GM21619 (cell line): ENCODE data around the gene DDX51.
"Not testable (repeated sequence)": the region's sequence is repeated elsewhere in the genome, so short reads cannot be mapped to it uniquely, and the experiment has no call there.

ENCODE experiments used
- ATAC-seq: cut with Tn5 transposase; IDR thresholded peaks from one replicate; pipeline ENCODE4 v1.9.1; 2021; ENCODE audit not compliant: unreplicated experiment

Gene DDX51

DNA sequence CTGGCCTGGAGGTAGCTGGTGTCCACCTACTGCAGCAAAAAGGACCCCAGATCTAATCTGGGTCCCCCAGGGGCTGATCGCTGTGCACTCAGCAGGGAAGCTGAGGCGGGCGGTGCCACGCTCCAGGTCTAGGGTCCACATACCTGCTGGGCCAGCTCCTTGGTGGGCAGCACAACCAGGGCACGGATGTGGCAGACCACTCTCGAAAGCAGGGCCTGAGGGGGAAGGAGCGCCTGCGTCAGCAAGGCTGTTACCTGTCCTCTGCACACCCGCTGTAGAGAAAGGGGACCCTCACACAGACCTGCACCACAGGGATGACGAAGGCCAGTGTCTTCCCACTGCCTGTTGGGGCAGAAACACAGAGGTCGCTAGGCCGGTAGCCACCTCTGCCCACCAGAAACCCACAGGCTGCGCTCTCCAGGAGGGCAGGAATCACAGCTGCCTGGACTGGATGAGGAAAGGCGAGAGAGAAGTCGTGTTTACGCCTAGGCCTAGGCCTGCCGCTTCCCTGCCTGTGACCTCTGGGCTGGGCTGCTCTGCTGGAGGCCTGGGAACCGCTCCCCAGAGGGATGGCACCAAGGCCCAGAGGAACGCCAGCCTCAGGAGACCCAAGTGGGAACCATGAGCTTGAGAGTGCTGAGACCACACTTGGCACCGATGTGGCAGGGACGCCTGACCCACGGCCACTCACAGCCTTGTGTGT is 2.0 kb downstream of the DDX51 start:
- ATAC-seq, result no peak

DNA sequence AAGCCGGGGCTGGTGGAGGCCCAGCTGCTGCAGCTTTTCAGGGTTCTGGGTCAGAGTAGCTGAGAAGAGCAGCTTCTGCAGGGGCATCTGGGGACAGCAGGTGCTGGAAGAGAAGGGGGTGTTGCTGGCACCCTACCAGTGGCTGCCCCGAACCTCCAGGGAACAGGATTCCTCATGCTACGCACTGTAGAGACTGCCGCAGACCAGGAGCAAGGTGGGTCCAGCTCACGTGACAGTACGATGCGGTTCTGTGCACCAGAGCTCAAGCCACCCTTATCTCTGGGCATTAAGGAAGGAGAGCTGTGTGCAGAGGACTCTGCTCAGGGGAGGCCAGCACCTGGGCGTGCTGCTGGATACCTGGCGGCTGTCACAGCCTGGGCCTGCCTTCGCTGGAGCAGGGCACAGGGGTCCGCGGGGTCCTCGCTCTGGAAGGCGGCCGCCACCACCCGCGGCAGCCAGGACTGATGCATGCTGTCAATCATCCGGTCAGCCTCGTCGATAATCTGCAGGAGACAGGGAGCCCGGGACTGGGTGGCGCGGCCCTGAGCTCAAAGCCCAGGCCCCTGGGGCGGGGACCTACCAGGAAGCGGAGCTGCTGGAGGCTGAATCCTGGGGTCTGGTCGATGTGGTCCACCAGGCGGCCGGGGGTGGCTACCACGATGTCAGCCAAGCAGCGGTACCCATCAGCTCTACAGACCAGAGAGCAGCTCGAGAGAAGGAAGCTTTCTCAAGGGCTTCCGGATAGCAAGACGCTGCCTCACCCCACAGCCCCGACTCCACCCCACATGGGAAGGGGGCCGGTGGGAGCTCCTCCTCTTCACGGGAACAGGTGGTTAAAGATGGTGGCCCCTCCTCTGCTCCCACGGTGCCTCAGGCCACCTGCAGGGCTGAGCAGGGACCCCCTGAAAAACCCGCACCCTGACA is 2.9 kb downstream of the DDX51 start:
- ATAC-seq, result no peak

- no peak for ATAC-seq
Observed at GRCh38 chr12:132140501-132140900, 3.6 kb downstream of the DDX51 start.

DNA sequence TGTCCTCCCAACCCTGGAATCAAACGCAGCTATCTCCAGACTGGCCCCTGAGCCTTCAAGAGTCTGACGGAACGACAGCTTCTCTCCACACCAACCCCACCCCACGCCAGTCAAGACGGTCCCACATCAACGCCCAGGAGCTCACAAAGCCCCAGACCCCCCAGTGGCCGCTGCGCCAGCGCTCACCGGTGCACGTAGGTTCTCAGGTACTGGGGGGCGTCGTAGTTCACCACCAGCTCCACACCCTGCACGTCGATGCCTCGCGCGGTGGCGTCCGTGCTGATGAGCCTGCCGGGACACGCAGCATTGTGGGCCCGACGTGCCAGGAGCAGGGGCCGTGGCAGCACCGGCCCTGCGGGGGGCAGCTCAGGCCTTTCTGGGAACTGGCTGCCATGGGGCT is 4.2 kb downstream of the DDX51 start:
- no peak for ATAC-seq

GRCh38 chr12:132138941-132139871 is 4.9 kb downstream of the DDX51 start:
- no peak for ATAC-seq

GRCh38 chr12:132137483-132138125 is 6.5 kb downstream of the DDX51 start:
- no peak for ATAC-seq

GRCh38 chr12:132136226-132136625 is 7.9 kb downstream of the DDX51 start:
- ATAC-seq, result not testable (repeated sequence)

DNA sequence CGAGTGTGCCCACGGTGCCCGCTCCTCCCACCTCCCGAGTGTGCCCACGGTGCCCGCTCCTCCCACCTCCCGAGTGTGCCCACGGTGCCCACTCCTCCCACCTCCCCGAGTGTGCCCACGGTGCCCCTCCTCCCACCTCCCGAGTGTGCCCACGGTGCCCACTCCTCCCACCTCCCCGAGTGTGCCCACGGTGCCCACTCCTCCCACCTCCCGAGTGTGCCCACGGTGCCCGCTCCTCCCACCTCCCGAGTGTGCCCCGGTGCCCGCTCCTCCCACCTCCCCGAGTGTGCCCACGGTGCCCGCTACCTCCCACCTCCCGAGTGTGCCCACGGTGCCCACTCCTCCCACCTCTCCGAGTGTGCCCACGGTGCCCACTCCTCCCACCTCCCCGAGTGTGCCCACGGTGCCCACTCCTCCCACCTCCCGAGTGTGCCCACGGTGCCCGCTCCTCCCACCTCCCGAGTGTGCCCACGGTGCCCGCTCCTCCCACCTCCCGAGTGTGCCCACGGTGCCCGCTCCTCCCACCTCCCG is 9.4 kb downstream of the DDX51 start:
- ATAC-seq, result not testable (repeated sequence)

- no peak for ATAC-seq
Observed at GRCh38 chr12:132133952-132134652, 10.0 kb downstream of the DDX51 start.

- no peak for ATAC-seq
Observed at GRCh38 chr12:132132609-132133430, 11.3 kb downstream of the DDX51 start.

DNA sequence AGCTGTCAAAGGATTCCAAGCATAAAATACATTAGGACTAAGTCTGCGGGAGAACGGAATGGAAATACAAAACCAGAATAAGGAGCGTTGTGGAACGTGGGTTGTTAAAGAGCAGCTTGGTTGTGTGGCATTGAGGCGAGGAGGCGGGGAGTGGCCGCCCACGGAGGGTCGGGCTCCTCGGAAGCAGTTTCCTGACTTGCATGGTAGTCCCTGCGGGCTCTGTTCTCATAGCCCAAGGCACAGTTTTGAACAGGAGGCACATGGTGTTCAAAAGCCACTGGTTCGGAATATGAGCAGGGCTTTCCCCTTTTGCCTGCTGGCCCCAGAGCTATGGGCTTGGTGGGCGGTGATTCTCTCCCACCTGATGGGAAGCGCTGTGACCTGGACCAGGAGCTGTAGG is 12.2 kb downstream of the DDX51 start:
- ATAC-seq, result no peak

GRCh38 chr12:132131229-132131628 is 12.9 kb downstream of the DDX51 start:
- ATAC-seq, result no peak

GRCh38 chr12:132130690-132131089 is 13.4 kb downstream of the DDX51 start:
- no peak for ATAC-seq

DNA sequence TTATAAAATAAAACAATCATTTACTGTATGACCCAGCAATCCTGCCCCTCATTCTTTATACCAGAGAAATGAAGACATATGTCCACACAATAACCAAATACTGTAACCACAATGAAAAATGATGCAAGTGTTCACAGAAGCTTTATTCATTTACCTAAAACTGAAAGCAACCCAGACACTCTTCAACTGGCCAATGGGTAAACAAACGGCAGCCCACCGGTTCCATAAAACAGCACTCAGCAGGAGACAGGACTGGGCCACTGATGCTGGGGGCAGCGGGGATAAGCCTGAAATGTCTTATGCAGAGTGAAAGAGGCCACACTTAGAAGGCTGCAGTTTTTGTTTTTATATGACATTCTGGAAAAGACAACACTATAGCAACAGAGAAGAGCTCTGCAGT is 15.1 kb downstream of the DDX51 start:
- no peak for ATAC-seq

DNA sequence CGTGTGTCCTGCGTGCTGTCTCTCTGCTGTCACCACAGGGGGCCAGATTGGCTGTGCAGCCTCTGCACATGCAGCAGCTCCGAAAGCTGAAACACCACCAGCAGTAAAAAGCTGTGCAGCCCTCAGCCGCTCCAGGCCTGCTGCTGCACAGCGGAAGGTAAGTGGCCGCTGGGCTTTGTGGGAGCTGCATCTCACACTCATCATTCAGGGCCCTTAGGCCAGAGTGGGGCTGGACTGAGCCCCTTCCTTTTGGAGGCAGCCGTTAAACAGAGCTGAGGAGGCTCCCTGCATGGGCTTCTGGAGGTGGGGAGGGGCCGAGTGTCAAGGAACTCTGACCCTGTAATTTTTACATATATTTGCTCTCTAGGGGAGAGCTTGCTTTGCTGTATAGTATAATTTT is 17.1 kb downstream of the DDX51 start:
- no peak for ATAC-seq

DNA sequence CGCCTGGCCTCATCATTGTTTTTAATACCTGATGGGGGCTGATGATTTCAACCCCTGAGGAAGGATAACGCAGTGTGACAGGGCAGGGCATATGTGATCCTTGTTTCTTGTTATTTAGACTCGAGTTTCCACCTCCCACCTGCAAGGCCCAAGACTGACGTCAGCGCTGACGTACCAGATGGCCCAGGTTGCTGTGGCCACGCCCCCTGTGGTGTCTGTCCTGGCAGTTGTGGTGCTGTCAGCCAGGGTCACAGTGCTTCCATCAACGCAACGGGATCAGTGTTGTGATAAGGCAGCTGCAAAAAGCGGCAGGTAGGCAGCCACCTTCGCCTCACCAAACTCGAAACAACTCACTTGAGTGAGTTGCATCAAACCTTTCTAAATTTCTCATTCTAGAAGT is 18.4 kb downstream of the DDX51 start:
- no peak for ATAC-seq

- ATAC-seq, result no peak
Observed at GRCh38 chr12:132124766-132125425, 19.2 kb downstream of the DDX51 start.

DNA sequence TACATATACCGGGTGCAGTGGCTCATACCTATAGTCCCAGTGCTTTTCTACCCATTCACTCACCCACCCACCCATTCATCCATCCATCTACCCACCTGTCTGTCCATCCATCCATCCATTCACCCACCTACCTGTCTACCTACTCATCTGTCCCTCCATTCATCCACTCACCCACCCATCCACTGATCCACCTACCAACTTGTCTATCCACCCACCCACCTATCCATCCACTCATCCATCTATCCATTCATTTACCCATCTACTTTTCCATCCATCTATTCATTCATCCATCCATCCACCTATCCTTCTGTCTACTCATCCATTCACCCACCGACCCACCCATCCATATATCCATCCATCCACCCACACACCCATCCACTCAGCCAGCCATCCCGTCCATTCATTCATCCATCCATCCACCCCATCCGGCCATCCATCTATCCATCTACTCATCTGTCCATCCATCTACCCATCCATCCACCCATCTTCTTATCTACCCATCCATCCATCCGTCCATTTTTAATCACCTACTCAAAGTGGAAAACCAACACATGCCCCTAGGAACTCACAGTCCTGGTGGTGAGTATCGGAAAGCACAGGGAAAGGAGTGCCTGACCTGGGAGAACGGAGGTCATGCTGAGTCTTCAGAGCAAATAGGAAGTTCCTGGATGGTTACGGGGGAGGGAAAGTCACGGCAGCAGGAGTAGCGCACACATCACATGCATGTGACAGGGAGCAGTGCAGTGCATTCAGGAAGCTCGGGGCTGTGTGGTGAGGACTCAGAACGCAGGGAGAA is 20.0 kb downstream of the DDX51 start:
- no peak for ATAC-seq
